ENCODE results near the gene OR2A7.
"Not testable (repeated sequence)": the region's sequence is repeated elsewhere in the genome, so short reads cannot be mapped to it uniquely, and the experiment has no call there.

DNA sequence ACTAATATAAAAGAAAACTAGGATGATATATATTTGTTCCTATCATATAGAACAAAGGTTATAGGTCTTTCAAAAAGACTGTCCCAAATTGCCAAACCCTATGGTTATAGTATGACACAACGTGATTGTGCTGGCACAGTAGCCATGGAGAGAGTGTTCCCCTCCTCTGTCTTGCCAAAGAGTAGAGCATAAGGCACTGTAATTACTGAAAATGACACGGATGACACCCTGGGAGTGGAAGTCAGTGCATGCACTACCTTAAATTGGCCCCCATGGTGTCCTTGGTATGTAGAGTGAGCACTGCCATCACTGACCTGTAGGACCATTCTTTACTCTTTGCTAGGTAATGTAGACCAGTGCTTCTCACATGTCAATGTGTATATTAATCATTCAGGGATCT, 40.6 kb upstream of the OR2A7 start:
- not testable (repeated sequence) for TF ChIP-seq POLR2AphosphoS5 (IDR thresholded peaks at IDR 0.05; ENCODE audit: low read depth, low read length); TAF1 (IDR thresholded peaks at IDR 0.05; ENCODE audit: borderline replicate concordance, low read depth, low read length)

All from GM12892 (cell line).